IMR-90 (cell line): ENCODE measurements around the gene CDH15. TPM values are rescaled to one million over a fixed set of nuclear protein-coding genes. Genes with fewer than 3 reads are reported as not detected.
A peak's percentile ranks its signal among the peaks of the same experiment; 100 is the strongest.

ENCODE experiments used
- ATAC-seq: fragments of 200-7000 bp; cut with Tn5 transposase; 2 replicates; pipeline ENCODE4 v1.9.1; 2020; ENCODE audit warnings: low read depth, mild to moderate bottlenecking, moderate library complexity
- BruUV-seq: library from RNA; stranded (reverse); fragments of 400-500 nt; replicated peaks from 2 replicates; lab custom pipeline; 2021; lab: Mats Ljungman, UMichigan
- CTCF ChIA-PET: fragments of 300-600 bp; formaldehyde crosslinking; extraction: SDS; loops from one replicate; lab custom pipeline; 2021; ENCODE audit warnings: antibody characterized with exemption; lab: Yijun Ruan, JAX
- POLR2A ChIA-PET: fragments of 300-600 bp; sonication (Branson Sonifier 250); formaldehyde crosslinking; loops from one replicate; lab custom pipeline; 2022; ENCODE audit warnings: antibody characterized with exemption; ENCODE audit not compliant: unreplicated experiment; lab: Charles Lee
- DNase-seq: peaks from one replicate; pipeline ENCODE4 v3.0.0; 2013
- H2AFZ ChIP-seq: replicated peaks from 2 replicates; pipeline ENCODE3; 2013; ENCODE audit warnings: low read length, mild to moderate bottlenecking; ENCODE audit not compliant: poor library complexity
- H2AK5ac ChIP-seq: 2 replicates; pipeline ENCODE4 v1.6.1; 2013; ENCODE audit warnings: low read depth, low read length, inconsistent platforms
- H2AK9ac ChIP-seq: replicated peaks from 2 replicates; pipeline ENCODE3; 2013; ENCODE audit warnings: mild to moderate bottlenecking, low read depth, low read length, moderate library complexity; ENCODE audit not compliant: poor library complexity
- H2BK120ac ChIP-seq: 2 replicates; pipeline ENCODE4 v1.6.1; 2013; ENCODE audit warnings: low read depth, low read length, inconsistent platforms
- H2BK15ac ChIP-seq: 3 replicates; pipeline ENCODE4 v1.6.1; 2013; ENCODE audit warnings: low read depth, low read length, inconsistent platforms
- H2BK20ac ChIP-seq: 2 replicates; pipeline ENCODE4 v1.6.1; 2013; ENCODE audit warnings: low read depth, mild to moderate bottlenecking, inconsistent platforms, low read length, moderate library complexity
- H2BK5ac ChIP-seq: 2 replicates; pipeline ENCODE4 v1.6.1; 2013; ENCODE audit warnings: mild to moderate bottlenecking, low read depth, low read length, inconsistent platforms; ENCODE audit not compliant: poor library complexity, severe bottlenecking
- H3K14ac ChIP-seq: replicated peaks from 2 replicates; pipeline ENCODE4 v1.6.1; 2013; ENCODE audit warnings: low read depth, low read length, inconsistent platforms
- H3K18ac ChIP-seq: 2 replicates; pipeline ENCODE4 v1.6.1; 2013; ENCODE audit warnings: low read depth, low read length, control low read depth
- H3K23ac ChIP-seq: 2 replicates; pipeline ENCODE4 v1.6.1; 2013; ENCODE audit warnings: low read depth, low read length, inconsistent platforms
- H3K27ac ChIP-seq: 2 replicates; pipeline ENCODE4 v1.5.1; 2013; ENCODE audit warnings: mild to moderate bottlenecking, control low read depth, low read length; ENCODE audit not compliant: insufficient read depth
- H3K27me3 ChIP-seq: 2 replicates; pipeline ENCODE4 v1.6.1; 2013; ENCODE audit warnings: low read length; ENCODE audit not compliant: control insufficient read depth, insufficient read depth
- H3K36me3 ChIP-seq: 2 replicates; pipeline ENCODE4 v1.6.1; 2013; ENCODE audit warnings: low read length, mixed read lengths; ENCODE audit not compliant: control insufficient read depth, insufficient read depth
- H3K4ac ChIP-seq: 2 replicates; pipeline ENCODE4 v1.6.1; 2013; ENCODE audit warnings: low read depth, low read length, inconsistent platforms
- H3K4me1 ChIP-seq: 2 replicates; pipeline ENCODE4 v1.6.1; 2013; ENCODE audit warnings: low read length, mixed read lengths; ENCODE audit not compliant: control insufficient read depth, insufficient read depth
- H3K4me2 ChIP-seq: 2 replicates; pipeline ENCODE4 v1.6.1; 2013; ENCODE audit warnings: low read depth, mild to moderate bottlenecking, control low read depth, low read length, moderate library complexity
- H3K4me3 ChIP-seq: 2 replicates; pipeline ENCODE4 v1.5.1; 2013; ENCODE audit warnings: low read depth, mild to moderate bottlenecking, control low read depth, low read length, moderate library complexity; ENCODE audit not compliant: insufficient read depth
- H3K56ac ChIP-seq: 2 replicates; pipeline ENCODE4 v1.6.1; 2013; ENCODE audit warnings: low read length, inconsistent platforms; ENCODE audit not compliant: insufficient read depth; ENCODE audit errors: extremely low read depth
- H3K79me1 ChIP-seq, 2 experiments: 2 replicates each; pipeline ENCODE4 v1.6.1; 2013; ENCODE audit warnings: low read length in 2 of 2, inconsistent platforms in 1 of 2, low read depth in 1 of 2
- H3K9ac ChIP-seq: 2 replicates; pipeline ENCODE4 v1.6.1; 2013; ENCODE audit warnings: low read depth, low read length, control low read depth
- H3K9me1 ChIP-seq: 2 replicates; pipeline ENCODE4 v1.6.1; 2013; ENCODE audit warnings: low read length, inconsistent platforms; ENCODE audit not compliant: insufficient read depth
- H3K9me3 ChIP-seq: 2 replicates; pipeline ENCODE4 v1.6.1; 2013; ENCODE audit warnings: low read length; ENCODE audit not compliant: control insufficient read depth, insufficient read depth
- H4K20me1 ChIP-seq: 2 replicates; pipeline ENCODE4 v1.6.1; 2013; ENCODE audit warnings: low read length, inconsistent platforms; ENCODE audit not compliant: insufficient read depth
- H4K5ac ChIP-seq: 2 replicates; pipeline ENCODE4 v1.6.1; 2013; ENCODE audit warnings: mild to moderate bottlenecking, low read depth, low read length, control low read depth
- H4K8ac ChIP-seq, 2 experiments: 2 replicates each; pipeline ENCODE4 v1.6.1; 2013; ENCODE audit warnings: low read depth in 2 of 2, low read length in 2 of 2, control low read depth in 1 of 2, inconsistent platforms in 1 of 2
- H4K91ac ChIP-seq: 2 replicates; pipeline ENCODE4 v1.6.1; 2013; ENCODE audit warnings: low read depth, low read length, inconsistent platforms; ENCODE audit not compliant: insufficient read depth
- BHLHE40 ChIP-seq: fragments of 150-350 bp; IDR thresholded peaks from 2 replicates; pipeline ENCODE4 v1.6.1; 2016; ENCODE audit warnings: mild to moderate bottlenecking, low read depth, low read length
- CEBPB ChIP-seq: IDR thresholded peaks from 2 replicates; pipeline ENCODE4 v1.6.1; 2012; ENCODE audit warnings: low read depth, low read length, improper control_type of control experiment
- CHD1 ChIP-seq: IDR thresholded peaks from 2 replicates; pipeline ENCODE4 v1.6.1; 2012; ENCODE audit warnings: low read depth, low read length, improper control_type of control experiment
- ELK1 ChIP-seq: fragments of 150-350 bp; IDR thresholded peaks from 2 replicates; pipeline ENCODE4 v1.6.1; 2016; ENCODE audit warnings: low read depth, mild to moderate bottlenecking, low read length, moderate library complexity, borderline replicate concordance
- FOS ChIP-seq: fragments of 150-350 bp; IDR thresholded peaks from 2 replicates; pipeline ENCODE4 v1.6.1; 2016; ENCODE audit warnings: low read depth, low read length
- MAFK ChIP-seq: IDR thresholded peaks from 2 replicates; pipeline ENCODE4 v1.6.1; 2012; ENCODE audit warnings: low read depth, low read length, improper control_type of control experiment
- MAZ ChIP-seq: IDR thresholded peaks from 2 replicates; pipeline ENCODE4 v1.6.1; 2012; ENCODE audit warnings: low read depth, mild to moderate bottlenecking, low read length, improper control_type of control experiment, moderate library complexity, borderline replicate concordance
- MXI1 ChIP-seq: IDR thresholded peaks from 2 replicates; pipeline ENCODE4 v1.6.1; 2012; ENCODE audit warnings: low read depth, mild to moderate bottlenecking, low read length, moderate library complexity, borderline replicate concordance
- NFE2L2 ChIP-seq: fragments of 150-350 bp; IDR thresholded peaks from 2 replicates; pipeline ENCODE4 v1.6.1; 2016; ENCODE audit warnings: low read depth, mild to moderate bottlenecking, low read length
- POLR2A ChIP-seq: IDR thresholded peaks from 2 replicates; pipeline ENCODE4 v1.6.1; 2012; ENCODE audit warnings: mild to moderate bottlenecking, low read depth, low read length
- RAD21 ChIP-seq: IDR thresholded peaks from 2 replicates; pipeline ENCODE4 v1.6.1; 2012; ENCODE audit warnings: low read length, improper control_type of control experiment
- RCOR1 ChIP-seq: IDR thresholded peaks from 2 replicates; pipeline ENCODE4 v1.6.1; 2012; ENCODE audit warnings: mild to moderate bottlenecking, low read length, improper control_type of control experiment; ENCODE audit not compliant: insufficient replicate concordance
- RFX5 ChIP-seq: IDR thresholded peaks from 2 replicates; pipeline ENCODE4 v1.8.0; 2012; ENCODE audit warnings: low read depth, mild to moderate bottlenecking, low read length, moderate library complexity
- SMC3 ChIP-seq: fragments of 150-350 bp; IDR thresholded peaks from 2 replicates; pipeline ENCODE4 v1.6.1; 2016; ENCODE audit warnings: low read depth, mild to moderate bottlenecking, antibody characterized with exemption, low read length, moderate library complexity
- WGBS, 2 experiments: methylation state at CpG; one replicate each; pipeline versions ENCODE4 v1.1.5 to v1.1.7; 2013; ENCODE audit warnings: missing lambda C conversion rate in 2 of 2; ENCODE audit not compliant: insufficient read length in 1 of 2; ENCODE audit errors: extremely low coverage in 2 of 2; 5-methylcytosine and 5-hydroxymethylcytosine counted together
- dilution Hi-C: fragments of 300-500 bp; cut with HindIII; formaldehyde crosslinking; loops from one replicate; pipeline ENCODE4 v1.14.3; 2018; ENCODE audit warnings: low sequenced_read_pairs; ENCODE audit not compliant: unreplicated experiment
- in situ Hi-C: fragments of 300-500 bp; cut with MboI; formaldehyde crosslinking; loops from 3 replicates; pipeline ENCODE4 v1.14.3; 2019; ENCODE audit warnings: low sequenced_read_pairs, inconsistent platforms, mixed read lengths
- intact Hi-C: fragments of 100-400 bp; cut with micrococcal nuclease; formaldehyde crosslinking; loops from 2 replicates; pipeline ENCODE4 v1.10.0; 2022
- polyA plus RNA-seq, 3 experiments: library from polyadenylated mRNA; depleted of rRNA; stranded (reverse); fragments of >200 nt; gene quantifications; 2 replicates each; pipeline ENCODE4 v1.2.3, GENCODE V29; 2012; ENCODE audit warnings: low replicate concordance in 1 of 3
- total RNA-seq: library from RNA; depleted of rRNA; stranded (reverse); fragments of >200 nt; gene quantifications from 2 replicates; pipeline ENCODE4 v1.2.3, GENCODE V29; 2012
- TF ChIP-seq, protein P1 (sequence below): conservative IDR thresholded peaks from 2 replicates; pipeline ENCODE4 v1.5.1; 2012; ENCODE audit warnings: mild to moderate bottlenecking, low read depth, low read length, improper control_type of control experiment

Gene CDH15
- total and polyA plus RNA-seq, 2 of the 4 experiments (the other 2 are of a cell fraction): 0.18 to 0.62 TPM

- no peak for ATAC-seq
- H3K56ac ChIP-seq: no peak overlapping the region
- no peak overlapping the region for H4K91ac ChIP-seq
- no peaks in the 10 kb centered on the region; the same call in 1 of the 2 replicates for H4K20me1 ChIP-seq
- no peaks in the 10 kb centered on the region; the same call in 1 of the 2 replicates for H3K27me3 ChIP-seq
- H3K4me1 ChIP-seq: peaks cover 6% of the 10 kb centered on the region
- H3K9me3 ChIP-seq: no peaks in the 10 kb centered on the region
- in situ Hi-C loops (no loop called here), intact Hi-C loops (no loop called here), dilution Hi-C loops (no loop called here)
- peak overlapping the region; percentile 63 for H2AFZ ChIP-seq
- no peak overlapping the region for H3K18ac ChIP-seq
- no peak overlapping the region for H3K4me3 ChIP-seq
- TF ChIP-seq SMC3 (no peak), MAZ (no peak), NFE2L2 (no peak), FOS (no peak), MAFK (no peak), RCOR1 (no peak), RAD21 (no peak), MXI1 (no peak), ELK1 (no peak), POLR2A (no peak), RFX5 (no peak), CEBPB (no peak), CHD1 (no peak), BHLHE40 (no peak)
- TF ChIP-seq, protein P1, sequence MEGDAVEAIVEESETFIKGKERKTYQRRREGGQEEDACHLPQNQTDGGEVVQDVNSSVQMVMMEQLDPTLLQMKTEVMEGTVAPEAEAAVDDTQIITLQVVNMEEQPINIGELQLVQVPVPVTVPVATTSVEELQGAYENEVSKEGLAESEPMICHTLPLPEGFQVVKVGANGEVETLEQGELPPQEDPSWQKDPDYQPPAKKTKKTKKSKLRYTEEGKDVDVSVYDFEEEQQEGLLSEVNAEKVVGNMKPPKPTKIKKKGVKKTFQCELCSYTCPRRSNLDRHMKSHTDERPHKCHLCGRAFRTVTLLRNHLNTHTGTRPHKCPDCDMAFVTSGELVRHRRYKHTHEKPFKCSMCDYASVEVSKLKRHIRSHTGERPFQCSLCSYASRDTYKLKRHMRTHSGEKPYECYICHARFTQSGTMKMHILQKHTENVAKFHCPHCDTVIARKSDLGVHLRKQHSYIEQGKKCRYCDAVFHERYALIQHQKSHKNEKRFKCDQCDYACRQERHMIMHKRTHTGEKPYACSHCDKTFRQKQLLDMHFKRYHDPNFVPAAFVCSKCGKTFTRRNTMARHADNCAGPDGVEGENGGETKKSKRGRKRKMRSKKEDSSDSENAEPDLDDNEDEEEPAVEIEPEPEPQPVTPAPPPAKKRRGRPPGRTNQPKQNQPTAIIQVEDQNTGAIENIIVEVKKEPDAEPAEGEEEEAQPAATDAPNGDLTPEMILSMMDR: no peak
- no peak overlapping the region for H3K14ac ChIP-seq
- no peak overlapping the region for H4K5ac ChIP-seq
- no peak overlapping the region for H3K23ac ChIP-seq
- peaks cover 3% of the 10 kb centered on the region; the same call in 1 of the 2 replicates for H3K9me1 ChIP-seq
- no peak overlapping the region for H3K9ac ChIP-seq
- H2BK5ac ChIP-seq: no peak overlapping the region
- no TSS peak for BruUV-seq
- no peak overlapping the region for H3K27ac ChIP-seq
- no peaks in the 10 kb centered on the region for H3K36me3 ChIP-seq
- no peak overlapping the region for H2BK15ac ChIP-seq
- no peak overlapping the region for H2BK20ac ChIP-seq
- H3K4ac ChIP-seq: no peak overlapping the region
- 52% methylated on average over 5 of the region's 44 CpGs; no CpG with 5 or more reads in 1 of the 2 experiments for WGBS, 2 experiments
- H2AK9ac ChIP-seq: peak overlapping the region; percentile 72
- H2AK5ac ChIP-seq: no peak overlapping the region
- no peak for DNase-seq
- no peak overlapping the region for H4K8ac ChIP-seq
- POLR2A ChIA-PET: no interaction called here
- no peak overlapping the region for H3K4me2 ChIP-seq
- CTCF ChIA-PET: no interaction called here
- H2BK120ac ChIP-seq: no peak overlapping the region
- H3K79me1 ChIP-seq: no peaks in the 10 kb centered on the region
Measured at GRCh38 chr16:89191033-89191900, 19.7 kb downstream of the CDH15 start.
